NCI-H524 treated with DMSO at 0.1 percent for 48 hours (cell line): ENCODE data around the gene MMP26.
"Not testable (repeated sequence)": the region's sequence is repeated elsewhere in the genome, so short reads cannot be mapped to it uniquely, and the experiment has no call there.

Source experiments
- DNase-seq: peaks from one replicate; lab custom pipeline; 2025; lab: John Stamatoyannopoulos, UW

MMP26 gene

GRCh38 chr11:4722616-4723534, 18.3 kb downstream of the MMP26 start:
- DNase-seq: not testable (repeated sequence)

GRCh38 chr11:4727171-4727570, 22.6 kb downstream of the MMP26 start:
- no peak for DNase-seq

GRCh38 chr11:4740735-4741134, 36.2 kb downstream of the MMP26 start:
- no peak for DNase-seq

GRCh38 chr11:4748438-4748837, 43.9 kb downstream of the MMP26 start:
- no peak for DNase-seq

GRCh38 chr11:4751201-4751600, 46.6 kb downstream of the MMP26 start:
- DNase-seq: no peak
